B cell (primary cell): ENCODE data around the gene STX18. TPM values are rescaled to one million over a fixed set of nuclear protein-coding genes. Genes with fewer than 3 reads are reported as not detected.
A peak's percentile ranks its signal among the peaks of the same experiment; 100 is the strongest.

Experiments
- ATAC-seq: fragments of 200-7000 bp; cut with Tn5 transposase; one replicate; pipeline ENCODE4 v1.10.0; 2021; ENCODE audit warnings: low read depth, mild to moderate bottlenecking, moderate number of reproducible peaks, moderate library complexity
- CTCF ChIA-PET: fragments of 350-600 bp; sonication (Branson Sonifier 250); formaldehyde crosslinking; loops from one replicate; lab custom pipeline; 2021; ENCODE audit warnings: antibody characterized with exemption, inconsistent platforms; lab: Charles Lee
- POLR2A ChIA-PET: fragments of 350-600 bp; sonication (Branson Sonifier 250); formaldehyde crosslinking; loops from one replicate; lab custom pipeline; 2021; ENCODE audit warnings: antibody characterized with exemption; lab: Charles Lee
- DNase-seq: peaks from one replicate; pipeline ENCODE4 v3.0.0; 2013
- H2AFZ ChIP-seq: 2 replicates; pipeline ENCODE4 v1.6.1; 2012; ENCODE audit warnings: mild to moderate bottlenecking, low read depth, low read length; ENCODE audit not compliant: insufficient read depth, poor library complexity, severe bottlenecking
- H3K27ac ChIP-seq, 2 donors: 1 replicate in 1 of 2; 2 replicates in 1 of 2; pipeline ENCODE4 v1.5.1; 2012 to 2013; ENCODE audit warnings: low read length in 2 of 2, mild to moderate bottlenecking in 2 of 2, moderate library complexity in 1 of 2
- H3K27me3 ChIP-seq, 4 experiments: fragments of 200-600 bp in 1 of 4; sonication (generic) in 1 of 4; replicated peaks in 1 of 4; 1 replicate in 2 of 4; 2 replicates in 2 of 4; pipeline versions ENCODE4 v1.6.1 to v1.7.0; 2013 to 2016; ENCODE audit warnings: low read length in 3 of 4, mild to moderate bottlenecking in 2 of 4, mixed read lengths in 1 of 4, moderate library complexity in 1 of 4; ENCODE audit not compliant: insufficient read depth in 4 of 4, control insufficient read depth in 3 of 4; ENCODE audit errors: control extremely low read depth in 1 of 4
- H3K36me3 ChIP-seq, 2 experiments: replicated peaks in 1 of 2; 1 replicate in 1 of 2; 2 replicates in 1 of 2; pipeline versions ENCODE4 v1.6.1 to v1.7.1; 2013; ENCODE audit warnings: low read length in 1 of 2; ENCODE audit not compliant: insufficient read depth in 2 of 2, control insufficient read depth in 1 of 2; ENCODE audit errors: control extremely low read depth in 1 of 2, extremely low read depth in 1 of 2
- H3K4me1 ChIP-seq, 2 donors: fragments of 200-600 bp in 1 of 2; sonication (generic) in 1 of 2; 1 replicate in 1 of 2; 2 replicates in 1 of 2; pipeline versions ENCODE4 v1.5.1 to v1.6.1; 2013 to 2017; ENCODE audit warnings: low read length in 2 of 2; ENCODE audit not compliant: control insufficient read depth in 2 of 2, insufficient read depth in 2 of 2
- H3K4me2 ChIP-seq: replicated peaks from 2 replicates; pipeline ENCODE3; 2012; ENCODE audit warnings: mild to moderate bottlenecking, low read depth, low read length; ENCODE audit not compliant: poor library complexity, severe bottlenecking
- H3K4me3 ChIP-seq, 5 experiments: fragments of 200-600 bp in 1 of 5; sonication (generic) in 1 of 5; 1 replicate in 3 of 5; 2 replicates in 2 of 5; pipeline versions ENCODE4 v1.5.1 to v1.7.0; 2011 to 2016; ENCODE audit warnings: low read length in 4 of 5, mild to moderate bottlenecking in 4 of 5, low read depth in 2 of 5, control low read depth in 1 of 5, moderate library complexity in 1 of 5; ENCODE audit not compliant: insufficient read depth in 1 of 5; ENCODE audit errors: control extremely low read depth in 1 of 5, extremely low read depth in 1 of 5
- H3K79me2 ChIP-seq: fragments of 200-600 bp; sonication (generic); one replicate; pipeline ENCODE4 v1.6.0; 2016; ENCODE audit warnings: low read length; ENCODE audit not compliant: control insufficient read depth, insufficient read depth
- H3K9ac ChIP-seq: fragments of 200-600 bp; sonication (generic); 2 replicates; pipeline ENCODE4 v1.6.1; 2017; ENCODE audit warnings: mild to moderate bottlenecking, low read length, moderate library complexity
- H3K9me3 ChIP-seq, 3 donors: one replicate each; pipeline versions ENCODE4 v1.6.1 to v1.7.1; 2013; ENCODE audit warnings: low read length in 2 of 3; ENCODE audit not compliant: control insufficient read depth in 2 of 3, insufficient read depth in 1 of 3; ENCODE audit errors: control extremely low read depth in 1 of 3
- H4K20me1 ChIP-seq: 2 replicates; pipeline ENCODE4 v1.6.0; 2012; ENCODE audit warnings: mild to moderate bottlenecking, low read length; ENCODE audit not compliant: insufficient read depth, control insufficient read depth, poor library complexity, severe bottlenecking
- H3K27ac Mint-ChIP-seq: one replicate; pipeline ENCODE4 v1.8.0; 2021; ENCODE audit warnings: mixed read lengths
- H3K27me3 Mint-ChIP-seq: one replicate; pipeline ENCODE4 v1.8.0; 2021; ENCODE audit warnings: mixed read lengths
- H3K4me1 Mint-ChIP-seq: one replicate; pipeline ENCODE4 v1.8.0; 2021; ENCODE audit warnings: mixed read lengths
- H3K4me3 Mint-ChIP-seq: one replicate; pipeline ENCODE4 v1.8.0; 2021; ENCODE audit warnings: mixed read lengths
- H3K9me3 Mint-ChIP-seq: one replicate; pipeline ENCODE4 v1.8.0; 2022; ENCODE audit warnings: mixed read lengths; ENCODE audit not compliant: insufficient read depth
- EZH2 ChIP-seq: IDR thresholded peaks from 2 replicates; pipeline ENCODE4 v1.6.1; 2012; ENCODE audit warnings: borderline replicate concordance, low read depth, mild to moderate bottlenecking, moderate library complexity, low read length; ENCODE audit not compliant: insufficient read depth, poor library complexity, severe bottlenecking
- WGBS: methylation state at CpG from one replicate; pipeline ENCODE4 v1.1.5; 2013; ENCODE audit warnings: missing lambda C conversion rate; ENCODE audit not compliant: insufficient coverage; 5-methylcytosine and 5-hydroxymethylcytosine counted together
- intact Hi-C: fragments of 100-400 bp; cut with micrococcal nuclease; formaldehyde crosslinking; loops from one replicate; pipeline ENCODE4 v1.10.0; 2022
- polyA plus RNA-seq: library from polyadenylated mRNA; depleted of rRNA; stranded (reverse); fragments of >200 nt; gene quantifications from 2 replicates; pipeline ENCODE4 v1.2.3, GENCODE V29; 2012
- total RNA-seq, 2 donors: library from RNA; stranded (reverse); fragments of 120-200 nt in 1 of 2; gene quantifications; 1 replicate in 1 of 2; 2 replicates in 1 of 2; pipeline versions ENCODE4 v1.2.3 to v1.2.4, GENCODE V29; 2013 to 2022
- TF ChIP-seq, protein P1 (sequence below): fragments of 200-600 bp; IDR thresholded peaks from one replicate; pipeline ENCODE4 v1.8.0; 2022; ENCODE audit warnings: antibody characterized with exemption, mild to moderate bottlenecking

The STX18 gene
- total and polyA plus RNA-seq, 2 donors (not counting 1 experiment from before 2014, with no cell fraction given) = 20.3 to 33.6 TPM

DNA sequence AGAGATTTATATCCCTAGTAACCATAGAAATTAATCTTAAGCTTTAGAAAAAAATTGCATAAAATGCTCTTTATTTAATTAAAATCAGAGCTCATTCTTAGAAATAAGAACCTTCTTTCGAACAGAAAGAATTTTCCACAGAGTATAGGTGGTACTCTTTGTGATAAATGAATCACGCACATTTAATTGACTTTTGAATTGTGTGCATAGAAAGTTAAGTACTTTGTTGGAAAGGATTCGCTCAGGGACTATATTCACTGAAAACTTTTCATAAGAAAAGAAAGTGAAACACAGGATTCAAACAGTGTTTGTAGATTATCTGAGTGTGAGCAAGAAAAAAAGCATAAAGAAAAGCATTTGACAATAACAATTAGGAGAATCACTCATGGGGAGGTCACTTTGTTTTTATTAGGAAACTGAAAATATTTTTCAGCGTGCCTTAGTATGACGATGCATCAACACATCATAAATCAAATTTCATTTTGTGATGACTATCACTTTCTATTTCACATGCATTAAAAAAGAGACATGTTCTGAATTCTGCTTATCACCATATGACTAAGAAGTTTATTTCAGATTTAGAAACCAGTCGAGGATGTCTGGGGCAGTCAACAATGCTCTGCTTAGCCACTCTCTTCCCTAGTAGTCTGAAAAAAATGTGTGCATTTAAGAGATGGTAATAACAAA lies 49.5 kb downstream of the STX18 start:
- Histone ChIP-seq H3K4me2 (peak overlapping the region; percentile 69), H3K9me3 (no peaks in the 10 kb centered on the region), H3K4me3 (peak overlapping the region in 4 of 5 experiments; percentile 7 to 59 (median 44)), H3K79me2 (peaks cover 12% of the 10 kb centered on the region), H3K27me3 (no peaks in the 10 kb centered on the region), H2AFZ (peak overlapping the region; percentile 61), H3K4me1 (peaks cover 5 to 12% of the 10 kb centered on the region in 2 donors), H4K20me1 (peaks cover 13% of the 10 kb centered on the region), H3K9ac (peak overlapping the region; percentile 67), H3K36me3 (no peaks in the 10 kb centered on the region), H3K27ac (peak overlapping the region; percentile 76 to 88)
- ATAC-seq (peak; percentile 55), DNase-seq (peak; percentile 34)
- peak overlapping the region; percentile 84 for H3K27ac Mint-ChIP-seq
- peaks cover 15% of the 10 kb centered on the region for H3K4me1 Mint-ChIP-seq
- peak overlapping the region; percentile 67 for H3K4me3 Mint-ChIP-seq
- TF ChIP-seq EZH2 = no peak
- TF ChIP-seq, protein P1, sequence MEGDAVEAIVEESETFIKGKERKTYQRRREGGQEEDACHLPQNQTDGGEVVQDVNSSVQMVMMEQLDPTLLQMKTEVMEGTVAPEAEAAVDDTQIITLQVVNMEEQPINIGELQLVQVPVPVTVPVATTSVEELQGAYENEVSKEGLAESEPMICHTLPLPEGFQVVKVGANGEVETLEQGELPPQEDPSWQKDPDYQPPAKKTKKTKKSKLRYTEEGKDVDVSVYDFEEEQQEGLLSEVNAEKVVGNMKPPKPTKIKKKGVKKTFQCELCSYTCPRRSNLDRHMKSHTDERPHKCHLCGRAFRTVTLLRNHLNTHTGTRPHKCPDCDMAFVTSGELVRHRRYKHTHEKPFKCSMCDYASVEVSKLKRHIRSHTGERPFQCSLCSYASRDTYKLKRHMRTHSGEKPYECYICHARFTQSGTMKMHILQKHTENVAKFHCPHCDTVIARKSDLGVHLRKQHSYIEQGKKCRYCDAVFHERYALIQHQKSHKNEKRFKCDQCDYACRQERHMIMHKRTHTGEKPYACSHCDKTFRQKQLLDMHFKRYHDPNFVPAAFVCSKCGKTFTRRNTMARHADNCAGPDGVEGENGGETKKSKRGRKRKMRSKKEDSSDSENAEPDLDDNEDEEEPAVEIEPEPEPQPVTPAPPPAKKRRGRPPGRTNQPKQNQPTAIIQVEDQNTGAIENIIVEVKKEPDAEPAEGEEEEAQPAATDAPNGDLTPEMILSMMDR = no peak
- no peaks in the 10 kb centered on the region for H3K27me3 Mint-ChIP-seq
- WGBS = 0% methylated on average over 2 of the region's 6 CpGs
- POLR2A ChIA-PET = no interaction called here
- no peaks in the 10 kb centered on the region for H3K9me3 Mint-ChIP-seq
- CTCF ChIA-PET = interaction anchor here (0.7 to 1.0 kb wide), 3 partner anchors 32 to 1321 kb away, joined by 3 read pairs; no protein-coding TSS in a partner anchor
- intact Hi-C loops = no loop called here

- Histone ChIP-seq H2AFZ (peak overlapping the region; percentile 61), H3K9me3 (no peaks in the 10 kb centered on the region), H3K79me2 (peaks cover 16% of the 10 kb centered on the region), H3K27me3 (no peaks in the 10 kb centered on the region), H4K20me1 (peaks cover 13% of the 10 kb centered on the region), H3K27ac (peak overlapping the region; percentile 76 to 88), H3K4me1 (peaks cover 5 to 12% of the 10 kb centered on the region in 2 donors), H3K4me3 (peak overlapping the region; percentile 8 to 59 (median 50)), H3K4me2 (peak overlapping the region; percentile 69), H3K9ac (peak overlapping the region; percentile 67), H3K36me3 (no peaks in the 10 kb centered on the region)
- Mint-ChIP-seq H3K9me3 (no peaks in the 10 kb centered on the region), H3K4me1 (peaks cover 15% of the 10 kb centered on the region), H3K4me3 (peak overlapping the region; percentile 69), H3K27ac (peak overlapping the region; percentile 71), H3K27me3 (no peaks in the 10 kb centered on the region)
- WGBS = no CpG with 5 or more reads among the region's 8 CpGs
- no peak for ATAC-seq
- peak; percentile 42 for DNase-seq
- TF ChIP-seq EZH2 = no peak
- TF ChIP-seq, protein P1 = no peak
- intact Hi-C loops = loop anchor here (2.0 kb wide), 1 partner anchor 361 kb away; no protein-coding TSS in a partner anchor
- POLR2A ChIA-PET = no interaction called here
- CTCF ChIA-PET = interaction anchor here (0.7 to 1.0 kb wide), 3 partner anchors 33 to 1321 kb away, joined by 3 read pairs; no protein-coding TSS in a partner anchor
Measured at GRCh38 chr4:4491396-4491893, 50.4 kb downstream of the STX18 start.
